SK-N-MC (cell line): ENCODE data around the gene AKR1C4.
"Not testable (repeated sequence)": the region's sequence is repeated elsewhere in the genome, so short reads cannot be mapped to it uniquely, and the experiment has no call there.

Source experiments
- DNase-seq: peaks from one replicate; pipeline ENCODE4 v3.0.0-alpha.2; 2011; ENCODE audit warnings: low read depth, low spot score
- H3K27ac ChIP-seq: fragments of 200-600 bp; sonication (generic); 2 replicates; pipeline ENCODE4 v1.5.1; 2016; ENCODE audit warnings: mixed run types
- H3K36me3 ChIP-seq: fragments of 200-600 bp; sonication (generic); 2 replicates; pipeline ENCODE4 v1.6.1; 2017; ENCODE audit warnings: antibody characterized with exemption, low read length, mixed read lengths; ENCODE audit not compliant: insufficient read depth
- H3K4me3 ChIP-seq: fragments of 200-600 bp; sonication (generic); 2 replicates; pipeline ENCODE4 v1.5.1; 2016
- H3K9ac ChIP-seq: fragments of 200-600 bp; sonication (generic); 2 replicates; pipeline ENCODE4 v1.8.0; 2017; ENCODE audit warnings: mixed run types, mixed read lengths; ENCODE audit not compliant: insufficient read length
- H3K9me3 ChIP-seq: fragments of 200-600 bp; sonication (generic); 2 replicates; pipeline ENCODE4 v1.6.1; 2017; ENCODE audit warnings: low read depth, mild to moderate bottlenecking, antibody characterized with exemption, low read length, moderate library complexity, mixed read lengths
- EZH2 ChIP-seq: fragments of 200-600 bp; sonication (generic); IDR thresholded peaks from one replicate; pipeline ENCODE4 v1.6.1; 2017; ENCODE audit warnings: antibody characterized with exemption
- FOXP2 ChIP-seq: optimal IDR thresholded peaks from 2 replicates; pipeline ENCODE3; 2011; ENCODE audit warnings: mild to moderate bottlenecking, moderate library complexity; ENCODE audit not compliant: insufficient read depth; ENCODE audit errors: extremely low read length, control extremely low read depth
- POLR2AphosphoS5 ChIP-seq: IDR thresholded peaks from 2 replicates; pipeline ENCODE4 v1.6.1; 2012; ENCODE audit warnings: mild to moderate bottlenecking, low read depth, low read length, borderline replicate concordance

Gene AKR1C4

GRCh38 chr10:5219262-5219661 is 22.6 kb downstream of the AKR1C4 start:
- Histone ChIP-seq H3K27ac (no peak overlapping the region), H3K9ac (no peak overlapping the region), H3K36me3 (no peaks in the 10 kb centered on the region), H3K9me3 (no peaks in the 10 kb centered on the region), H3K4me3 (no peak overlapping the region)
- DNase-seq, result no peak
- no peak for TF ChIP-seq POLR2AphosphoS5
- TF ChIP-seq EZH2, result no peak
- TF ChIP-seq FOXP2, result no peak

- not testable (repeated sequence) for DNase-seq, H3K4me3 ChIP-seq, H3K27ac ChIP-seq, H3K9me3 ChIP-seq, H3K9ac ChIP-seq, H3K36me3 ChIP-seq
Observed at GRCh38 chr10:5222942-5223341, 26.3 kb downstream of the AKR1C4 start.

- DNase-seq, result no peak
Observed at GRCh38 chr10:5229019-5229418, 32.4 kb downstream of the AKR1C4 start.

GRCh38 chr10:5233324-5233723 is 36.7 kb downstream of the AKR1C4 start:
- H3K27ac ChIP-seq, result no peak overlapping the region
- no peak for TF ChIP-seq POLR2AphosphoS5
- no peak for TF ChIP-seq FOXP2
- no peak for TF ChIP-seq EZH2
- H3K9ac ChIP-seq, result no peak overlapping the region
- no peaks in the 10 kb centered on the region for H3K9me3 ChIP-seq
- DNase-seq, result no peak
- no peaks in the 10 kb centered on the region for H3K36me3 ChIP-seq
- no peak overlapping the region for H3K4me3 ChIP-seq

More at GRCh38 chr10:5229019-5229418, 32.4 kb downstream of the AKR1C4 start:
- no peak overlapping the region for H3K27ac ChIP-seq
- no peak overlapping the region for H3K9ac ChIP-seq
- no peaks in the 10 kb centered on the region for H3K36me3 ChIP-seq
- no peak overlapping the region for H3K4me3 ChIP-seq
- TF ChIP-seq POLR2AphosphoS5 (no peak), FOXP2 (no peak), EZH2 (no peak)
- H3K9me3 ChIP-seq, result no peaks in the 10 kb centered on the region

- H3K9ac ChIP-seq, result no peak overlapping the region
- H3K4me3 ChIP-seq, result no peak overlapping the region
- H3K36me3 ChIP-seq, result no peaks in the 10 kb centered on the region
- no peaks in the 10 kb centered on the region for H3K9me3 ChIP-seq
- DNase-seq, result no peak
- H3K27ac ChIP-seq, result no peak overlapping the region
- no peak for TF ChIP-seq POLR2AphosphoS5
Observed at GRCh38 chr10:5234106-5234860, 37.6 kb downstream of the AKR1C4 start.

GRCh38 chr10:5237541-5237940 is 40.9 kb downstream of the AKR1C4 start:
- not testable (repeated sequence) for H3K36me3 ChIP-seq, DNase-seq, H3K9me3 ChIP-seq, H3K27ac ChIP-seq, H3K9ac ChIP-seq, H3K4me3 ChIP-seq

GRCh38 chr10:5242585-5242984 is 45.9 kb downstream of the AKR1C4 start:
- DNase-seq, result no peak
- no peaks in the 10 kb centered on the region for H3K36me3 ChIP-seq
- H3K4me3 ChIP-seq, result no peak overlapping the region
- H3K27ac ChIP-seq, result no peak overlapping the region
- TF ChIP-seq FOXP2 (no peak), EZH2 (no peak), POLR2AphosphoS5 (no peak)
- no peak overlapping the region for H3K9ac ChIP-seq
- no peaks in the 10 kb centered on the region for H3K9me3 ChIP-seq

GRCh38 chr10:5243521-5243987 is 46.9 kb downstream of the AKR1C4 start:
- H3K27ac ChIP-seq, result no peak overlapping the region
- no peaks in the 10 kb centered on the region for H3K9me3 ChIP-seq
- no peak for TF ChIP-seq POLR2AphosphoS5
- no peaks in the 10 kb centered on the region for H3K36me3 ChIP-seq
- no peak for DNase-seq
- no peak overlapping the region for H3K9ac ChIP-seq
- H3K4me3 ChIP-seq, result no peak overlapping the region

- no peak for DNase-seq
- no peak overlapping the region for H3K27ac ChIP-seq
- no peak for TF ChIP-seq EZH2
- TF ChIP-seq POLR2AphosphoS5, result no peak
- no peak for TF ChIP-seq FOXP2
- H3K9ac ChIP-seq, result no peak overlapping the region
- no peaks in the 10 kb centered on the region for H3K36me3 ChIP-seq
- H3K4me3 ChIP-seq, result no peak overlapping the region
- no peaks in the 10 kb centered on the region for H3K9me3 ChIP-seq
Observed at GRCh38 chr10:5252177-5253037, 55.8 kb downstream of the AKR1C4 start.
